Measurements from ENCODE around the gene MAPK11.

Gene MAPK11

GRCh38 chr22:50307890-50308596 is 37.9 kb upstream of the MAPK11 start:
- DNase-seq = peak in 2 of 3 experiments; percentile 19 to 44

GRCh38 chr22:50306753-50307749 is 36.9 kb upstream of the MAPK11 start, which contains the start of gene PLXNB2:
Gene PLXNB2 (minus strand): TSS chr22:50307646. CDS start chr22:50290584, 17,062 bp downstream.
- DNase-seq = peak; percentile 44 to 84 (median 72)

- peak; percentile 49 to 80 (median 61) for DNase-seq
Observed at GRCh38 chr22:50305923-50306566, 35.9 kb upstream of the MAPK11 start.

- DNase-seq = no peak
Observed at GRCh38 chr22:50305393-50305922, 35.3 kb upstream of the MAPK11 start.

- DNase-seq = no peak
Observed at GRCh38 chr22:50304528-50305392, 34.6 kb upstream of the MAPK11 start.

- no peak for DNase-seq
Observed at GRCh38 chr22:50303848-50304527, 33.8 kb upstream of the MAPK11 start.

GRCh38 chr22:50303515-50303847 is 33.3 kb upstream of the MAPK11 start:
- no peak for DNase-seq

GRCh38 chr22:50302564-50302963 is 32.4 kb upstream of the MAPK11 start:
- DNase-seq = peak in 1 of 3 experiments; percentile 8

GRCh38 chr22:50302041-50302541 is 31.9 kb upstream of the MAPK11 start:
- DNase-seq = no peak

- DNase-seq = peak in 2 of 3 experiments; percentile 24 to 49
Observed at GRCh38 chr22:50301581-50301991, 31.4 kb upstream of the MAPK11 start.

GRCh38 chr22:50300620-50301257 is 30.6 kb upstream of the MAPK11 start:
- no peak for DNase-seq

GRCh38 chr22:50299785-50300619 is 29.8 kb upstream of the MAPK11 start:
- DNase-seq = peak in 2 of 3 experiments; percentile 77 to 80

- peak in 2 of 3 experiments; percentile 31 to 49 for DNase-seq
Observed at GRCh38 chr22:50298937-50299784, 29.0 kb upstream of the MAPK11 start.

- DNase-seq = no peak
Observed at GRCh38 chr22:50298266-50298637, 28.1 kb upstream of the MAPK11 start.

GRCh38 chr22:50297510-50298265 is 27.5 kb upstream of the MAPK11 start:
- no peak for DNase-seq

GRCh38 chr22:50296658-50297490 is 26.7 kb upstream of the MAPK11 start:
- DNase-seq = no peak

GRCh38 chr22:50294319-50294656 is 24.1 kb upstream of the MAPK11 start:
- DNase-seq = no peak

Data from NCI-H1417 (cell line).